Keratinocyte (primary cell): ENCODE measurements around the gene PRM2. TPM values are rescaled to one million over a fixed set of nuclear protein-coding genes. Genes with fewer than 3 reads are reported as not detected.

Source experiments
- DNase-seq: peaks from one replicate; pipeline ENCODE4 v3.0.0-alpha.2; 2011; ENCODE audit warnings: low read depth, missing footprints, low spot score
- FAIRE-seq: peaks from 2 replicates; lab custom pipeline; 2011; peaks lifted over from hg19 to GRCh38; lab: Jason Lieb, UNC
- H2AFZ ChIP-seq: 2 replicates; pipeline ENCODE4 v1.6.0; 2012; ENCODE audit warnings: low read length, control low read depth, inconsistent platforms; ENCODE audit not compliant: control insufficient read depth
- H3K27ac ChIP-seq: 2 replicates; pipeline ENCODE4 v1.5.1; 2011; ENCODE audit warnings: low read length; ENCODE audit not compliant: control insufficient read depth, insufficient read depth
- H3K27me3 ChIP-seq: 3 replicates; pipeline ENCODE4 v1.6.0; 2011; ENCODE audit warnings: low read length; ENCODE audit not compliant: control insufficient read depth, insufficient read depth; ENCODE audit errors: extremely low read depth
- H3K36me3 ChIP-seq, 2 experiments: 2 replicates in 1 of 2; 3 replicates in 1 of 2; pipeline ENCODE4 v1.5.1; 2011; ENCODE audit warnings: low read length in 2 of 2, mild to moderate bottlenecking in 1 of 2; ENCODE audit not compliant: control insufficient read depth in 2 of 2, insufficient read depth in 2 of 2; ENCODE audit errors: extremely low read depth in 1 of 2
- H3K4me1 ChIP-seq: 3 replicates; pipeline ENCODE4 v1.5.1; 2011; ENCODE audit warnings: low read length; ENCODE audit not compliant: control insufficient read depth, insufficient read depth; ENCODE audit errors: extremely low read depth
- H3K4me2 ChIP-seq: 3 replicates; pipeline ENCODE4 v1.6.0; 2011; ENCODE audit warnings: low read depth, low read length; ENCODE audit not compliant: control insufficient read depth, insufficient read depth; ENCODE audit errors: extremely low read depth
- H3K4me3 ChIP-seq, 3 experiments: fragments of 200-600 bp in 1 of 3; sonication (generic) in 1 of 3; 2 replicates in 2 of 3; 3 replicates in 1 of 3; pipeline ENCODE4 v1.5.1; 2011 to 2016; ENCODE audit warnings: low read length in 3 of 3, mild to moderate bottlenecking in 3 of 3, control low read depth in 2 of 3, inconsistent platforms in 1 of 3, low read depth in 1 of 3, mixed read lengths in 1 of 3, mixed run types in 1 of 3, moderate library complexity in 1 of 3; ENCODE audit not compliant: control insufficient read depth in 2 of 3, insufficient read depth in 2 of 3; ENCODE audit errors: extremely low read depth in 1 of 3
- H3K79me2 ChIP-seq: 2 replicates; pipeline ENCODE4 v1.6.0; 2012; ENCODE audit warnings: low read length; ENCODE audit not compliant: control insufficient read depth, insufficient read depth
- H3K9ac ChIP-seq: 3 replicates; pipeline ENCODE4 v1.6.0; 2011; ENCODE audit warnings: low read length; ENCODE audit not compliant: control insufficient read depth, insufficient read depth; ENCODE audit errors: extremely low read depth
- H3K9me1 ChIP-seq: 3 replicates; pipeline ENCODE4 v1.6.0; 2011; ENCODE audit warnings: low read length; ENCODE audit not compliant: control insufficient read depth, insufficient read depth; ENCODE audit errors: extremely low read depth
- H3K9me3 ChIP-seq: 2 replicates; pipeline ENCODE4 v1.5.1; 2012; ENCODE audit warnings: low read depth, low read length; ENCODE audit not compliant: control insufficient read depth
- H4K20me1 ChIP-seq: 3 replicates; pipeline ENCODE4 v1.6.0; 2011; ENCODE audit warnings: low read length; ENCODE audit not compliant: control insufficient read depth, insufficient read depth; ENCODE audit errors: extremely low read depth
- CTCF ChIP-seq, 3 experiments: IDR thresholded peaks in 1 of 3; conservative IDR thresholded peaks in 1 of 3; optimal IDR thresholded peaks in 1 of 3; 2 replicates in 2 of 3; 3 replicates in 1 of 3; pipeline versions ENCODE3 to v1.5.1; 2011; ENCODE audit warnings: low read length in 3 of 3, mild to moderate bottlenecking in 3 of 3, moderate library complexity in 2 of 3, control low read depth in 1 of 3, inconsistent platforms in 1 of 3; ENCODE audit not compliant: insufficient read depth in 2 of 3; ENCODE audit errors: extremely low read depth in 1 of 3
- EZH2 ChIP-seq: IDR thresholded peaks from one replicate; pipeline ENCODE4 v1.6.1; 2012; ENCODE audit warnings: inconsistent platforms, mild to moderate bottlenecking, low read length, moderate library complexity
- dilution Hi-C: fragments of 300-500 bp; cut with MboI; formaldehyde crosslinking; loops from one replicate; pipeline ENCODE4 v1.7.0; 2020; ENCODE audit warnings: low sequenced_read_pairs; ENCODE audit not compliant: extremely low pct_ligation_motif_present
- polyA plus RNA-seq, 5 experiments: library from polyadenylated mRNA; depleted of rRNA in 3 of 5; stranded (reverse) in 3 of 5; stranded (forward) in 1 of 5; unstranded in 1 of 5; fragments of >200 nt; gene quantifications; 1 replicate in 1 of 5; 2 replicates in 3 of 5; 3 replicates in 1 of 5; pipeline versions ENCODE4 v1.2.1 to v1.2.3, GENCODE V29; 2011 to 2012; ENCODE audit warnings: missing spikeins in 2 of 5, low read depth in 1 of 5, low replicate concordance in 1 of 5

Gene PRM2
- polyA plus RNA-seq, 1 donor (not counting 4 experiments of a cell fraction or from before 2014, with no cell fraction given), result not detected

GRCh38 chr16:11310634-11310977 lies 34.3 kb upstream of the PRM2 start:
- Histone ChIP-seq H3K9me3 (no peaks in the 10 kb centered on the region), H3K27ac (no peak overlapping the region), H2AFZ (no peak overlapping the region), H3K4me3 (no peak overlapping the region), H3K9me1 (no peaks in the 10 kb centered on the region), H4K20me1 (no peaks in the 10 kb centered on the region), H3K79me2 (no peaks in the 10 kb centered on the region), H3K36me3 (no peaks in the 10 kb centered on the region), H3K27me3 (no peaks in the 10 kb centered on the region), H3K9ac (no peak overlapping the region), H3K4me1 (peaks cover 8% of the 10 kb centered on the region), H3K4me2 (no peak overlapping the region)
- DNase-seq (no peak), FAIRE-seq (no peak)
- TF ChIP-seq EZH2 (no peak), CTCF (optimal IDR thresholded peaks at IDR 0.05 in 1 of 3, IDR thresholded peaks at IDR 0.05 in 1 of 3, conservative IDR thresholded peaks at IDR 0.05 in 1 of 3; ENCODE audit: extremely low read depth in 1 of 3, insufficient read depth in 2 of 3, low read length in 3 of 3) (no peak)
- dilution Hi-C loops, result no loop called here

- Histone ChIP-seq H2AFZ (no peak overlapping the region), H3K4me2 (no peak overlapping the region), H3K9me1 (no peaks in the 10 kb centered on the region), H3K4me3 (no peak overlapping the region), H3K4me1 (peaks cover 8% of the 10 kb centered on the region), H3K27ac (no peak overlapping the region), H3K9ac (no peak overlapping the region), H4K20me1 (no peaks in the 10 kb centered on the region), H3K27me3 (no peaks in the 10 kb centered on the region), H3K79me2 (no peaks in the 10 kb centered on the region), H3K9me3 (no peaks in the 10 kb centered on the region), H3K36me3 (no peaks in the 10 kb centered on the region)
- DNase-seq (no peak), FAIRE-seq (no peak)
- no peak for TF ChIP-seq CTCF (optimal IDR thresholded peaks at IDR 0.05 in 1 of 3, IDR thresholded peaks at IDR 0.05 in 1 of 3, conservative IDR thresholded peaks at IDR 0.05 in 1 of 3; ENCODE audit: extremely low read depth in 1 of 3, insufficient read depth in 2 of 3, low read length in 3 of 3)
- dilution Hi-C loops, result no loop called here
Measured at GRCh38 chr16:11309895-11310633, 33.8 kb upstream of the PRM2 start.
